Hepatocyte (in vitro differentiated cells): ENCODE measurements around the gene CNN3. TPM values are rescaled to one million over a fixed set of nuclear protein-coding genes. Genes with fewer than 3 reads are reported as not detected.

Experiments used
- DNase-seq: peaks from one replicate; pipeline ENCODE4 v3.0.0-alpha.2; 2016; ENCODE audit warnings: low spot score
- H2AFZ ChIP-seq: fragments of 200-600 bp; sonication (generic); 2 replicates; pipeline ENCODE4 v1.6.0; 2016; ENCODE audit warnings: antibody characterized with exemption, mild to moderate bottlenecking
- H3K27ac ChIP-seq: fragments of 200-600 bp; sonication (generic); 2 replicates; pipeline ENCODE4 v1.5.1; 2016; ENCODE audit warnings: mild to moderate bottlenecking
- H3K27me3 ChIP-seq: fragments of 200-600 bp; sonication (generic); 2 replicates; pipeline ENCODE4 v1.6.1; 2016
- H3K36me3 ChIP-seq: fragments of 200-600 bp; sonication (generic); replicated peaks from 2 replicates; pipeline ENCODE4 v1.5.1; 2016; ENCODE audit warnings: low read depth; ENCODE audit not compliant: insufficient read depth
- H3K4me1 ChIP-seq: fragments of 200-600 bp; sonication (generic); 2 replicates; pipeline ENCODE4 v1.5.1; 2016; ENCODE audit warnings: mild to moderate bottlenecking, moderate library complexity; ENCODE audit not compliant: insufficient read depth
- H3K4me2 ChIP-seq: fragments of 200-600 bp; sonication (generic); 2 replicates; pipeline ENCODE4 v1.6.0; 2016
- H3K4me3 ChIP-seq: fragments of 200-600 bp; sonication (generic); 2 replicates; pipeline ENCODE4 v1.5.1; 2016; ENCODE audit warnings: mild to moderate bottlenecking
- H3K79me2 ChIP-seq: fragments of 200-600 bp; sonication (generic); 2 replicates; pipeline ENCODE4 v1.6.0; 2017; ENCODE audit warnings: mild to moderate bottlenecking
- H3K9me2 ChIP-seq: fragments of 200-600 bp; sonication (generic); replicated peaks from 2 replicates; pipeline ENCODE4 v1.6.0; 2017; ENCODE audit warnings: mild to moderate bottlenecking; ENCODE audit not compliant: insufficient read depth
- H3K9me3 ChIP-seq: fragments of 200-600 bp; sonication (generic); 2 replicates; pipeline ENCODE4 v1.5.1; 2016; ENCODE audit warnings: low read depth, mild to moderate bottlenecking
- H4K20me1 ChIP-seq: fragments of 200-600 bp; sonication (generic); 2 replicates; pipeline ENCODE4 v1.6.0; 2016; ENCODE audit warnings: mild to moderate bottlenecking; ENCODE audit not compliant: insufficient read depth, poor library complexity, severe bottlenecking
- EZH2 ChIP-seq: fragments of 200-600 bp; sonication (generic); IDR thresholded peaks from 2 replicates; pipeline ENCODE4 v1.6.1; 2016; ENCODE audit warnings: antibody characterized with exemption, mild to moderate bottlenecking, borderline replicate concordance
- EZH2phosphoT487 ChIP-seq: fragments of 200-600 bp; sonication (generic); IDR thresholded peaks from one replicate; pipeline ENCODE4 v1.6.1; 2018; ENCODE audit warnings: antibody characterized with exemption, mild to moderate bottlenecking, low read depth, moderate library complexity; ENCODE audit not compliant: unreplicated experiment, severe bottlenecking
- WGBS: methylation state at CpG from one replicate; pipeline ENCODE4 v1.1.6; 2016; ENCODE audit warnings: low lambda C conversion rate; ENCODE audit errors: missing lambda C conversion rate; 5-methylcytosine and 5-hydroxymethylcytosine counted together
- polyA plus RNA-seq: library from polyadenylated mRNA; unstranded; fragments of >200 nt; fragmentation: Nextera tagmentation; extraction: Ambion mirVana; gene quantifications from 2 replicates; pipeline ENCODE4 v1.2.1, GENCODE V29; 2016
- total RNA-seq: library from RNA; depleted of rRNA; stranded (reverse); fragments of >200 nt; gene quantifications from 2 replicates; pipeline ENCODE4 v1.2.3, GENCODE V29; 2014
- TF ChIP-seq, protein P1 (sequence below): fragments of 200-600 bp; sonication (generic); IDR thresholded peaks from 2 replicates; pipeline ENCODE4 v1.5.1; 2016; ENCODE audit warnings: antibody characterized with exemption, mild to moderate bottlenecking; ENCODE audit not compliant: poor library complexity

Gene CNN3
- total and polyA plus RNA-seq, 2 experiments from 2014 or later, result 256 to 420 TPM

DNA sequence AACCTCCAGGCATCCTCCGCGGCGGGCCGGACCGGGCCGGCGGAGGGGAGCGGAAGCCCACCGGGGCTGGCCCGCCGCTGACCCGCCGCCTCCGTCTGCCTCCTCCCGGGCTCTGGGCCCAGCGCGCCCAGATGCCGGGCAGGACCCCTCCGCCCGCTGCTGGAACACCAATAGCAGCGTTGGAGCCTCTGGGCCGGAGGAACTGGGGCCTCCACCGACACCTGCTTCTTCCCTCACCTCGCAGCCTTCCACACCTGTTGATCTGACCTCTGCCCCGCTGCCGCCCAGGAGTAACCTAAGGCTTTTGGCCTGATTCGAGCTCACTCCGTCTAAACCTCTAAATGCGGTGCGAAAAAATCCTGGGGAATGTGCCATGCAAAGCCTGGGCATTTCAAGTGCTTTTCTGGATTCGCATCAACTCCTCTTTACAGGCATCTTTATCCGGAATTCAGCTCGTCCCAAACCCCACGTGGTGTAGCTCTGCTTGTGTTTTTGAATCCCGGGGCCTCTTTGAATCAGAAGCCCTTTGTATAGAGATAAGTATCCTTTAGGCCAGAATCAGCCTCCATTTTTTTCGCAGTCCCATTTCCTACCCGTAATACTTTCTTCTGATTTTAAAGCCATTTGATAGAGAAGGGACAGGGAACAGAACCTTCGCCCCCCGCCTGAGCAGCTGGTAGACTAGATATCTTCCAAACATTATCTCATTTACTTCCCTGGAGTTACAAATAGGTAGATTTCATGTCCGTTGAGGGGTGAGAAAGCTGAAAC is 680 bp upstream of the CNN3 start:
- 12% methylated on average over 37 of the region's 40 CpGs for WGBS
- Histone ChIP-seq H3K9me2 (no peaks in the 10 kb centered on the region), H3K27me3 (no peaks in the 10 kb centered on the region), H3K4me2 (peak overlapping the region; percentile 87), H4K20me1 (peaks cover 28% of the 10 kb centered on the region), H3K27ac (peak overlapping the region; percentile 95), H2AFZ (peak overlapping the region; percentile 52), H3K79me2 (peaks cover 79% of the 10 kb centered on the region), H3K4me1 (peaks cover 29% of the 10 kb centered on the region), H3K36me3 (no peaks in the 10 kb centered on the region), H3K9me3 (no peaks in the 10 kb centered on the region), H3K4me3 (peak overlapping the region; percentile 37)
- no peak for DNase-seq
- TF ChIP-seq, protein P1, sequence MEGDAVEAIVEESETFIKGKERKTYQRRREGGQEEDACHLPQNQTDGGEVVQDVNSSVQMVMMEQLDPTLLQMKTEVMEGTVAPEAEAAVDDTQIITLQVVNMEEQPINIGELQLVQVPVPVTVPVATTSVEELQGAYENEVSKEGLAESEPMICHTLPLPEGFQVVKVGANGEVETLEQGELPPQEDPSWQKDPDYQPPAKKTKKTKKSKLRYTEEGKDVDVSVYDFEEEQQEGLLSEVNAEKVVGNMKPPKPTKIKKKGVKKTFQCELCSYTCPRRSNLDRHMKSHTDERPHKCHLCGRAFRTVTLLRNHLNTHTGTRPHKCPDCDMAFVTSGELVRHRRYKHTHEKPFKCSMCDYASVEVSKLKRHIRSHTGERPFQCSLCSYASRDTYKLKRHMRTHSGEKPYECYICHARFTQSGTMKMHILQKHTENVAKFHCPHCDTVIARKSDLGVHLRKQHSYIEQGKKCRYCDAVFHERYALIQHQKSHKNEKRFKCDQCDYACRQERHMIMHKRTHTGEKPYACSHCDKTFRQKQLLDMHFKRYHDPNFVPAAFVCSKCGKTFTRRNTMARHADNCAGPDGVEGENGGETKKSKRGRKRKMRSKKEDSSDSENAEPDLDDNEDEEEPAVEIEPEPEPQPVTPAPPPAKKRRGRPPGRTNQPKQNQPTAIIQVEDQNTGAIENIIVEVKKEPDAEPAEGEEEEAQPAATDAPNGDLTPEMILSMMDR, result no peak
- TF ChIP-seq EZH2phosphoT487, result no peak
- TF ChIP-seq EZH2, result no peak

DNA sequence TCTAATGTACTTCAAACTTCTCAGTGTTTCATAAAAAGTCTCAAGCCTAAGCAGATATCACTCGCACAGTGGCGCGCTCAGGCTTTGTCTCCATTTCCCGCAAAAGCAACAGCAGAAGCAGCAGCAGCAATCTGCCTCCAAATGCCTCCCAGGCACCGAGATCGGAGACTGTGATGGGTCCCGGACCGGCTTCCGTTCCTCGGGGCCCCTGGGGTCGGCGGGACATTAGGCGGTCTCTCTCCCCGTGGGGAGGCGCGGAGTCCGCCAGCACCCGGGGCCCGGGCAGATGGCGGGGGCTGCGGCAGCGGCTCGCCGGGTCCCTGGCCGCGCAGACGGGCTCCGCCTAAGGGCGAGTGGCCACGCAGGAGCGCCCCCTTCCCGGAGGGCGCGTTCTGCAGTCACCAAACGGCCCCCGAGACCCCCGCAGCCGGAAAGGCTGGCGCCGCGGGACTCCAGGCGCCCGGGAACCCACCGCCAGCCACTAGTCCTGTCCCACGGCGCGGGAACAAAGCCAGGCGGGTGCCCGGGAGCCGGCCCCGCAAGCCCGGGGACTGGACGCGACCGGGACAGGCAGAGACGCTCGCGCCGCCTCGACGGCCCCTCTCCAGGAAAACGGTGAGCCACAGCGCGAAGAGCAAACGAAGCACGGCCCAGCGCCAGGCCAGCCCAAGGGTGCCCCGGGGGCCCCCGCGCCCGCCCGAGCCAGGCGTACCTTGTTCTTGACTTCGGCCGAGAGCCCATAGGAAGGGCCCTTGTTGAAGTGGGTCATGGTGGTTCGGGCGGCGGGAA is 590 bp downstream of the CNN3 start:
- Histone ChIP-seq H3K27ac (peak overlapping the region; percentile 100), H3K9me2 (no peaks in the 10 kb centered on the region), H2AFZ (peak overlapping the region; percentile 57), H3K79me2 (peaks cover 88% of the 10 kb centered on the region), H3K4me2 (peak overlapping the region; percentile 87), H3K4me3 (peak overlapping the region; percentile 71), H3K4me1 (peaks cover 39% of the 10 kb centered on the region), H3K36me3 (no peaks in the 10 kb centered on the region), H4K20me1 (peaks cover 41% of the 10 kb centered on the region), H3K9me3 (no peaks in the 10 kb centered on the region), H3K27me3 (no peaks in the 10 kb centered on the region)
- DNase-seq, result peak; percentile 81
- no peak for TF ChIP-seq EZH2
- TF ChIP-seq, protein P1, result peak; percentile 40
- no peak for TF ChIP-seq EZH2phosphoT487
- 1% methylated on average over 51 of the region's 78 CpGs for WGBS

DNA sequence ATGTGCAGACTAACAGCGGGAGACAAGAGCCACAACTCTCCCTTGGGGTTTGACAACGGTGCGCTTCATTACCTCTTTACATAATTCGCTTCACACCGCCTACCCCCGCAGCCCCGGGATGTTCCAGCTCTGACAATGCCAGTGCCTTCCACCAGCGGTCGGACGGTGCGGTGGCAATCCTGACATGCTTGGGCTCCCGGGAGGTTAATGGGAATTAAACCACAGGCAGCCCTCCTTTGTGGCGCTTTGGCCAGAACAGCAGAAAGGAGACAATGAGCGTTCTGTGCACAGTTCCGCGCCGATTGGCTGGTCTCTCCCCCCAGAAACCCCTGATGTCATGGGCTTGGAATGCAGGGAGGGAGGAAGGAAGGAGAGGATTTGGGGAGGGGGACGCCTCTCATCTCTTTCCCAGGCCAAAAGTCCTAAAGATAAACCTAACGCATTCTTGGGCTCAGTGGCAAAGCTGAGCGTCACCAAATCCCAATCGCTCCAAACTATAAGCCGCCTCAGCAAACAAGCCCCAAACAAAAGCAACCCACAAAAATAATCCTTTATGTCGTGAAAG is 1.3 kb downstream of the CNN3 start:
- Histone ChIP-seq H3K9me3 (no peaks in the 10 kb centered on the region), H3K4me1 (peaks cover 43% of the 10 kb centered on the region), H2AFZ (no peak overlapping the region), H3K4me3 (peak overlapping the region; percentile 71), H3K79me2 (peaks cover 88% of the 10 kb centered on the region), H4K20me1 (peaks cover 46% of the 10 kb centered on the region), H3K36me3 (no peaks in the 10 kb centered on the region), H3K27ac (peak overlapping the region; percentile 100), H3K27me3 (no peaks in the 10 kb centered on the region), H3K9me2 (no peaks in the 10 kb centered on the region), H3K4me2 (peak overlapping the region; percentile 87)
- WGBS, result under 1% methylated on average over 21 of the region's 23 CpGs
- TF ChIP-seq EZH2phosphoT487 (no peak), EZH2 (no peak)
- TF ChIP-seq, protein P1, result no peak
- DNase-seq, result peak; percentile 80
